Fibroblast of pulmonary artery (primary cell): ENCODE data around the gene IER5L.
"Not testable (repeated sequence)": the region's sequence is repeated elsewhere in the genome, so short reads cannot be mapped to it uniquely, and the experiment has no call there.

Source experiments
- DNase-seq: peaks from one replicate; pipeline ENCODE4 v3.0.0-alpha.2; 2010; ENCODE audit warnings: low read depth
- H3K4me3 ChIP-seq: replicated peaks from 2 replicates; pipeline ENCODE4 v1.5.1; 2011; ENCODE audit warnings: low read depth, mild to moderate bottlenecking, control low read depth, low read length, moderate library complexity
- CTCF ChIP-seq: IDR thresholded peaks from 2 replicates; pipeline ENCODE4 v1.5.1; 2011; ENCODE audit warnings: mild to moderate bottlenecking, control low read depth, low read length, inconsistent platforms; ENCODE audit errors: missing control alignments

IER5L gene

DNA sequence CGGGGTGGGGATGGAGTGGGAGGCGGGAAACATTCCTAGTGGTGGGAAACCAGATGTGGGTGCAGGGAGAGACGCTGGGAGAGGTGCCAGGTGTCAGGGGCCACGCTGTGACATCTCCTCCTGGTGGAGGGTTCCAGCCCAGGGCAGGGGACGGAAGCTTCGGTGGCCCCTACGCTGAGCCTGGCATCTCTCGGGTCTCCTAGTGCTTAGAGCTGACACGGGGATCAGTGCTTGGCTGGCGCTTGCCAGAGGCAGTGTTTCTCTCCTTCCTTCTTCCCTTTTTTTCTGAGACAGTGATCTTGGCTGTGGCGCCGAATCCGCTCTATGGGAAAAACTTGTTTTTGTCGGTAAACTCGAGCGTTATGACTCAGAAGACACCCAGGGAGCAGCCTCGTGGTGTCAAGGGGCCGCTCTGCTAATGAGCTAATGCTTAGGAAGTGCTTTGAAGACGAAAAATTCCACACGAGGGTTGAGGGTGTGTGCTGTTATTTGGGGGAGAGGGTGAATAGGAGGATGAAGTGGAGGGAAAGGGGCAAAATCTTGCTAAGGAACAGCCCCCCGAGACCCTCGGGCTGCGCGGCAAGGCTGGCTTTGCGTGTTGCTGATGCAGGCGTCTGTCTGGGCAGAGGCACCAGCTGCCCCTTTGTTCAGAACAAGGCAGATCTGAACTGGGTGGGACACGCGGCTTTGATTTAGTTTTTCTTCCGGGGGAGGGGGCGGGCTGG is 20.4 kb upstream of the IER5L start:
- peak; percentile 82 for DNase-seq
- no peak overlapping the region for H3K4me3 ChIP-seq
- TF ChIP-seq CTCF = no peak

DNA sequence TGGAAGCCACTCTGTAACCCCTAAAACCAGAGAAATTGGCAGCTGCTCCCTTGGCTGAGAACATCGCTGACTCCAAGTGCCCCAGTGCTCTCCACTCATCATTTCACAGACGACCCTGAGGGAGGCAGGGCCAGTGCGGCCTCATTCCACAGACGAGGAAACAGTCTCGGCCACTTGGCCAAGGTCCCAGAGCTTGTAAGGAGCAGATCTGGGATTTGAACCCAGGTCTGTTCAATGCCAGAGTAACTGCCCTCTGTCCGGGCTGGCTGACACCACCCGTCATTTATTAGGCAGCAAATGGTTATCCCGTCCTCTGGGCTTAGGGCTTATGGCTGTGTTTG is 19.9 kb upstream of the IER5L start:
- TF ChIP-seq CTCF = no peak
- no peak overlapping the region for H3K4me3 ChIP-seq
- no peak for DNase-seq

- not testable (repeated sequence) for H3K4me3 ChIP-seq, DNase-seq
Measured at GRCh38 chr9:129197045-129197444, 19.0 kb upstream of the IER5L start.

GRCh38 chr9:129195606-129196005 is 17.5 kb upstream of the IER5L start:
- TF ChIP-seq CTCF = no peak
- no peak for DNase-seq
- no peak overlapping the region for H3K4me3 ChIP-seq

GRCh38 chr9:129194221-129194620 is 16.2 kb upstream of the IER5L start:
- no peak for TF ChIP-seq CTCF
- H3K4me3 ChIP-seq = no peak overlapping the region
- DNase-seq = no peak

DNA sequence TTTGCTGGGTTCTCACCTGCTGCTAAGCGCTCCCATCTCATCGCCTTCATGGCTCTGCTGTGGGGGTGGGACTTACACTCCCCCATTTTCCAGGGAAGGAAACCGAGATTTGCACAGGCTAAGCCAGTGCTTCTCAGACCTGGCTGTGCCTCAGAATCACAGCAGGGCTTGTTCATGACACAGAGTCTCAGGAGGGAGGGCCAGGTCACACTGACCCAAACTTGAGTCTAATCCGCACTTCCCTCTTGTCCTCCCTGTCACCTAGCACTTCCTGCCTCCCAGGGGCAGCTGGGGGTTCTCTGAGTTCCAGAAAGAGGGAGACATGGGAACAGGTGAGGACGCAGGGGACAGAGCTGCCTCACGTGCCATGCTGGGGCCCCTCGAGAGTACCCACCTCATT is 15.6 kb upstream of the IER5L start:
- no peak overlapping the region for H3K4me3 ChIP-seq

DNA sequence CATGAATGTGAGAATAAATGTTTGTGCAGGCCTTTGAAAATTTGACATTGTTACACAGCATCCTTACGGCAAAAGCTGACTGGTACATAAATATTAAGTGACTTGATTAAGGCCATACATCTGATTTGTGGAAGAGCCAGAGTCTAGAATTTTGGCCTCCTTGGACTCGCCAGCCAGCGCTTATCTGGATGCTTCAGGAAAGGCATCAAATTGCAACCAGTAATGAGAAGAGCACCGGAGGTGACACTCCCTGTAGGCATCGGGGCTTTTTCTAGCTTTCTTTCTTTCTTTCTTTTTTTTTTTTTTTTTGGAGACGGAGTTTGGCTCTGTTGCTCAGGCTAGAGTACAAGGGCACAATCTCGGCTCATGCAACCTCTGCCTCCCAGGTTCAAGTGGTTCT is 13.2 kb upstream of the IER5L start:
- no peak for DNase-seq
- TF ChIP-seq CTCF = no peak
- no peak overlapping the region for H3K4me3 ChIP-seq

More for the DNA sequence above, 15.6 kb upstream of the IER5L start:
- DNase-seq = no peak
- TF ChIP-seq CTCF = no peak

- not testable (repeated sequence) for H3K4me3 ChIP-seq, DNase-seq
Measured at GRCh38 chr9:129189971-129190370, 11.9 kb upstream of the IER5L start.
